Measurements from ENCODE around the gene XYLT1.
"Not testable (repeated sequence)": the region's sequence is repeated elsewhere in the genome, so short reads cannot be mapped to it uniquely, and the experiment has no call there.

XYLT1 gene

GRCh38 chr16:17482341-17482740 lies 11.6 kb upstream of the XYLT1 start:
- not testable (repeated sequence) for DNase-seq

- no peak for DNase-seq
Observed at GRCh38 chr16:17481736-17482135, 11.0 kb upstream of the XYLT1 start.

GRCh38 chr16:17477260-17477545 lies 6.4 kb upstream of the XYLT1 start:
- DNase-seq: not testable (repeated sequence)

GRCh38 chr16:17476414-17477259 lies 5.9 kb upstream of the XYLT1 start:
- no peak for DNase-seq

GRCh38 chr16:17475104-17475503 lies 4.3 kb upstream of the XYLT1 start:
- DNase-seq: no peak

GRCh38 chr16:17474572-17474971 lies 3.8 kb upstream of the XYLT1 start:
- no peak for DNase-seq

- DNase-seq: no peak
Observed at GRCh38 chr16:17474037-17474436, 3.3 kb upstream of the XYLT1 start.

GRCh38 chr16:17471719-17472461 lies 1.1 kb upstream of the XYLT1 start:
- no peak for DNase-seq

GRCh38 chr16:17470182-17470907 lies 415 bp downstream of the XYLT1 start:
- DNase-seq: no peak

GRCh38 chr16:17469741-17470181 lies 999 bp downstream of the XYLT1 start:
- DNase-seq: no peak

GRCh38 chr16:17469011-17469740 lies 1.6 kb downstream of the XYLT1 start:
- no peak for DNase-seq

GRCh38 chr16:17468611-17469010 lies 2.1 kb downstream of the XYLT1 start:
- no peak for DNase-seq

GRCh38 chr16:17467923-17468540 lies 2.7 kb downstream of the XYLT1 start:
- DNase-seq: no peak

GRCh38 chr16:17466876-17467275 lies 3.9 kb downstream of the XYLT1 start:
- no peak for DNase-seq

GRCh38 chr16:17465460-17465859 lies 5.3 kb downstream of the XYLT1 start:
- no peak for DNase-seq

- DNase-seq: no peak
Observed at GRCh38 chr16:17463335-17463734, 7.4 kb downstream of the XYLT1 start.

GRCh38 chr16:17461951-17462729 lies 8.6 kb downstream of the XYLT1 start:
- DNase-seq: no peak

- no peak for DNase-seq
Observed at GRCh38 chr16:17460890-17461289, 9.9 kb downstream of the XYLT1 start.

GRCh38 chr16:17459903-17460521 lies 10.7 kb downstream of the XYLT1 start:
- DNase-seq: no peak

- no peak for DNase-seq
Observed at GRCh38 chr16:17457997-17458396, 12.8 kb downstream of the XYLT1 start.

- DNase-seq: no peak
Observed at GRCh38 chr16:17457513-17457912, 13.2 kb downstream of the XYLT1 start.

Measured in SIG-M5 (cell line).